NB4 (cell line): ENCODE results near the gene FMO5.

Experiments
- CTCF ChIP-seq: IDR thresholded peaks from one replicate; pipeline ENCODE4 v1.5.1; 2012; ENCODE audit warnings: low read depth, low read length
- POLR2A ChIP-seq: IDR thresholded peaks from 2 replicates; pipeline ENCODE4 v1.6.1; 2011; ENCODE audit warnings: mild to moderate bottlenecking; ENCODE audit not compliant: insufficient read length; ENCODE audit errors: extremely low read depth

GRCh38 chr1:147208619-147209018, 16.5 kb downstream of the FMO5 start:
- TF ChIP-seq CTCF, result no peak
- no peak for TF ChIP-seq POLR2A
